ENCODE data around the gene STRN3. TPM values are rescaled to one million over a fixed set of nuclear protein-coding genes. Genes with fewer than 3 reads are reported as not detected.

The STRN3 gene, protein sequence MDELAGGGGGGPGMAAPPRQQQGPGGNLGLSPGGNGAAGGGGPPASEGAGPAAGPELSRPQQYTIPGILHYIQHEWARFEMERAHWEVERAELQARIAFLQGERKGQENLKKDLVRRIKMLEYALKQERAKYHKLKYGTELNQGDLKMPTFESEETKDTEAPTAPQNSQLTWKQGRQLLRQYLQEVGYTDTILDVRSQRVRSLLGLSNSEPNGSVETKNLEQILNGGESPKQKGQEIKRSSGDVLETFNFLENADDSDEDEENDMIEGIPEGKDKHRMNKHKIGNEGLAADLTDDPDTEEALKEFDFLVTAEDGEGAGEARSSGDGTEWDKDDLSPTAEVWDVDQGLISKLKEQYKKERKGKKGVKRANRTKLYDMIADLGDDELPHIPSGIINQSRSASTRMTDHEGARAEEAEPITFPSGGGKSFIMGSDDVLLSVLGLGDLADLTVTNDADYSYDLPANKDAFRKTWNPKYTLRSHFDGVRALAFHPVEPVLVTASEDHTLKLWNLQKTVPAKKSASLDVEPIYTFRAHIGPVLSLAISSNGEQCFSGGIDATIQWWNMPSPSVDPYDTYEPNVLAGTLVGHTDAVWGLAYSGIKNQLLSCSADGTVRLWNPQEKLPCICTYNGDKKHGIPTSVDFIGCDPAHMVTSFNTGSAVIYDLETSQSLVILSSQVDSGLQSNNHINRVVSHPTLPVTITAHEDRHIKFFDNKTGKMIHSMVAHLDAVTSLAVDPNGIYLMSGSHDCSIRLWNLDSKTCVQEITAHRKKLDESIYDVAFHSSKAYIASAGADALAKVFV
- polyA plus RNA-seq (2012; ENCODE audit: insufficient read depth, insufficient read length, low read depth) = 25.4 TPM

GRCh38 chr14:31026077-31026449 lies at the start of gene STRN3:
TSS of gene STRN3 (minus strand) at chr14:31026379. CDS start at chr14:31026185, 194 bp downstream.
- H3K9me3 ChIP-seq = no peaks in the 10 kb centered on the region
- no peak for DNase-seq
- no peaks in the 10 kb centered on the region for H3K27me3 ChIP-seq
- H3K36me3 ChIP-seq = peaks cover 14% of the 10 kb centered on the region
- peak within 1 kb of the TSS; percentile 81 for H3K4me3 ChIP-seq (ENCODE audit: low read depth, low read length)
- TF ChIP-seq, protein P1, sequence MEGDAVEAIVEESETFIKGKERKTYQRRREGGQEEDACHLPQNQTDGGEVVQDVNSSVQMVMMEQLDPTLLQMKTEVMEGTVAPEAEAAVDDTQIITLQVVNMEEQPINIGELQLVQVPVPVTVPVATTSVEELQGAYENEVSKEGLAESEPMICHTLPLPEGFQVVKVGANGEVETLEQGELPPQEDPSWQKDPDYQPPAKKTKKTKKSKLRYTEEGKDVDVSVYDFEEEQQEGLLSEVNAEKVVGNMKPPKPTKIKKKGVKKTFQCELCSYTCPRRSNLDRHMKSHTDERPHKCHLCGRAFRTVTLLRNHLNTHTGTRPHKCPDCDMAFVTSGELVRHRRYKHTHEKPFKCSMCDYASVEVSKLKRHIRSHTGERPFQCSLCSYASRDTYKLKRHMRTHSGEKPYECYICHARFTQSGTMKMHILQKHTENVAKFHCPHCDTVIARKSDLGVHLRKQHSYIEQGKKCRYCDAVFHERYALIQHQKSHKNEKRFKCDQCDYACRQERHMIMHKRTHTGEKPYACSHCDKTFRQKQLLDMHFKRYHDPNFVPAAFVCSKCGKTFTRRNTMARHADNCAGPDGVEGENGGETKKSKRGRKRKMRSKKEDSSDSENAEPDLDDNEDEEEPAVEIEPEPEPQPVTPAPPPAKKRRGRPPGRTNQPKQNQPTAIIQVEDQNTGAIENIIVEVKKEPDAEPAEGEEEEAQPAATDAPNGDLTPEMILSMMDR (IDR thresholded peaks at IDR 0.05; ENCODE audit: low read depth, low read length) = no peak
- no peaks in the 10 kb centered on the region for H3K4me1 ChIP-seq

DNA sequence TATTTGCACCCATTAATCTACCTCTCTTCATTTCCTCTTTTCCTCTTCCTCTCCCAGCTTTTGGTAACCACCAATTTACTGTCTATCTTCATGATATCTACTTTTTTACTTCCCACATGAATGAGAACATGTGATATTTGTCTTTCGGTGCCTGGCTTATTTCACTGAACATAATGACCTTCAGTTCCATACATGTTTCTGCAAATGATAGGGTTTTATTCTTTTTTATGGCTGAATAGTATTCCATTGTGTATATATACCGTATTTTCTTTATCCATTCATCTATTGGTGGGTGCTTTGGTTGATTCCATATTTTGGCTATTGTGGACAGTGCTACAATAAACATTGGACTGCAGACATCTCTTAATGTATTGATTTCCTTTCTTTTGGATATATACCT lies 49.0 kb upstream of the STRN3 start:
- H3K4me3 ChIP-seq (ENCODE audit: low read depth, low read length) = no peak overlapping the region
- H3K27me3 ChIP-seq = no peaks in the 10 kb centered on the region
- no peak for DNase-seq
- no peaks in the 10 kb centered on the region for H3K4me1 ChIP-seq
- TF ChIP-seq, protein P1 (IDR thresholded peaks at IDR 0.05; ENCODE audit: low read depth, low read length) = no peak
- H3K36me3 ChIP-seq = no peaks in the 10 kb centered on the region; the same call in 1 of the 2 replicates
- H3K9me3 ChIP-seq = no peaks in the 10 kb centered on the region

DNA sequence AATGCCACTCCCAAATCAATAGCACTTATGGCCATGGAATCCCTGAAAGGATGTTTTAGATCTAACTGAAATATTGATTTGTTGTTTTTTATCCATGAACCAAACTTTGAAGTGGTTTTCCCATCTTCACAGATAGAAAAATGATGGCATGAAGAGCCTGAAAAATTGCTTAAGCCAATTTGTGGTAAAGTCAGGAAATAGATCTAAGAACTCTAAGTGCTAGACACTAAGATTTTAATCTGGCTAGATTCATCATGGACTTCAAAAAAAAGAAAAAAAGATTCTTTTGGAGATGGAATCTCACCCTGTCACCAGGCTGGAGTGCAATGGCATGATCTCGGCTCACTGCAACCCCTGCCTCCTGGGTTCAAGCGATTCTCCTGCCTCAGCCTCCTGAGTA lies 45.0 kb upstream of the STRN3 start:
- DNase-seq = no peak
- TF ChIP-seq, protein P1 (IDR thresholded peaks at IDR 0.05; ENCODE audit: low read depth, low read length) = no peak
- Histone ChIP-seq H3K36me3 (no peaks in the 10 kb centered on the region; the same call in 1 of the 2 replicates), H3K4me3 (ENCODE audit: low read depth, low read length) (no peak overlapping the region), H3K4me1 (no peaks in the 10 kb centered on the region), H3K27me3 (no peaks in the 10 kb centered on the region), H3K9me3 (no peaks in the 10 kb centered on the region)

DNA sequence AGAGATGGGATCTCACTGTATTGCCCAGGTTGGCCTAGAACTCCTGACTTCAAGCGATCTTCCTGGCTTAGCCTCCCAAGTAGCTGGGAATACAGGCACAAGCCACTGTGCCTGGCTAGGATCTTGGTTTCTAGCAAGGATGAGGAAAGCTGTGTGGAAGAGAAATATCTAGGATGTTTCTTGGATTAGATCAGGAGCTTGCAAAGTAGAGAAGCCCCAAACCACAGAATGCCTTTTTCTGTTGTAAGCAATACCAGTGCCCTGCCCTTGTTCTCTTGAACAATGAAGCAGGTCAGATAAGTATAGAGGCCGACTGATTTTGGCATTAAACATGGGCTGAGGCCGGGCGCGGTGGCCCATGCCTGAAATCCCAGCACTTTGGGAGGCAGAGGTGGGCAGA lies 44.3 kb upstream of the STRN3 start:
- Histone ChIP-seq H3K4me1 (no peaks in the 10 kb centered on the region), H3K27me3 (no peaks in the 10 kb centered on the region), H3K9me3 (no peaks in the 10 kb centered on the region), H3K4me3 (ENCODE audit: low read depth, low read length) (no peak overlapping the region), H3K36me3 (no peaks in the 10 kb centered on the region; the same call in 1 of the 2 replicates)
- DNase-seq = no peak
- TF ChIP-seq, protein P1 (IDR thresholded peaks at IDR 0.05; ENCODE audit: low read depth, low read length) = no peak

DNA sequence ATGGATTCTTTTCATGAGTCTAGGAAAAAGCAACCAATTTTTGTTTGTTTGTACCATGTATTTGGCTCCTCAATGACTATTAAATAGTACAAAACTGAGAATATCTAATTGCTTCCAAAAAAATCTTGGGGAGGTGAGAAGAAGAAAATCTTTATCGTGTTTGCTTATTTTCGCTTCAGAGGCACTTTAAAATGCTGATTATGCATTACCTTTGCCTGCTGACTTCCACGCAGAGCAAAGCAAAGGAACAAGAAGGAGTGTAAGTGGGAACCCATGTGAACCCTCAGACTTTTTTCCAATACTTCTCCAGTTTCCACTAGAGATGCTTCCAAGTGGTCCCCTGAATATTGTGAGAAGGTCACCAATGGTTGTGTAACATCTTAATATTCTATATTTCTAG lies 43.2 kb upstream of the STRN3 start:
- TF ChIP-seq, protein P1 (IDR thresholded peaks at IDR 0.05; ENCODE audit: low read depth, low read length) = no peak
- Histone ChIP-seq H3K4me3 (ENCODE audit: low read depth, low read length) (no peak overlapping the region), H3K9me3 (no peaks in the 10 kb centered on the region), H3K4me1 (no peaks in the 10 kb centered on the region), H3K36me3 (no peaks in the 10 kb centered on the region), H3K27me3 (no peaks in the 10 kb centered on the region)
- no peak for DNase-seq

Measured in BE2C (cell line).